ENCODE results near the gene SLC17A7. TPM values are rescaled to one million over a fixed set of nuclear protein-coding genes. Genes with fewer than 3 reads are reported as not detected.

Gene SLC17A7
- total RNA-seq, 1 experiment from 2014 or later = 1.8 TPM

DNA sequence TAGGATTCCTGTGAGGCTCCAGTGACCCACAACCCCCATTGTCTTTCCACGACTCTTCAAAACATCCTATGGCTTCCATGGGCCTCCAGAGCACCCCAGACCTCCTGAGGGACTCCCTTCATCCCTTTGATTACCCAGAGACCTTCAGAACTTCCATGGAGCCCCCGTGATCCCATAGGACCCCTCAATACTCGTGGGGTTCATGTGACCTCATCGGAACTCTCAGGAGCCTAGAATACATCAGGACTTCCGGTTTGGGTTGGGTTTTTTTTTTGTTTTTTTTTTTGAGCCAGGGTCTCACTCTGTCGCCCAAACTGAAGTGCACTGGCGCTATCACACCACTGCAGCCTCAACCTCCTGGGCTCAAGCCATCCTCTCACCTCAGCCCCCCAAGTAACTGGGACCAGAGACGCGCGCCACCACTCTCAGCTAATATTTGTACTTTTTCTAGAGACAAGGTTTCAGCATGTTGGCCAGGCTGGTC lies 12.5 kb upstream of the SLC17A7 start:
- DNase-seq (ENCODE audit: low read depth, low spot score) (no peak), ATAC-seq (peak; percentile 1; the same call in 1 of the 2 replicates)
- Histone ChIP-seq H3K9me3 (ENCODE audit: control insufficient read depth in 1 of 2, insufficient read depth in 1 of 2, low read depth in 1 of 2, low read length in 2 of 2) (no peaks in the 10 kb centered on the region), H3K36me3 (ENCODE audit: control insufficient read depth in 1 of 2, insufficient read depth in 2 of 2, low read length in 2 of 2) (peaks cover 6 to 7% of the 10 kb centered on the region in 2 experiments; a peak in 2 of 4 replicates), H3K27ac (ENCODE audit: low read depth, low read length) (peak overlapping the region; percentile 91), H3K4me3 (replicated peaks in 1 of 2; ENCODE audit: low read depth in 1 of 2, low read length in 2 of 2) (peak overlapping the region; percentile 98 to 100), H2AFZ (ENCODE audit: low read depth, low read length, poor library complexity, severe bottlenecking) (no peak overlapping the region), H3K79me2 (ENCODE audit: insufficient read depth, low read length) (peaks cover 41% of the 10 kb centered on the region), H3K9ac (ENCODE audit: low read length) (peak overlapping the region; percentile 99), H3K4me1 (ENCODE audit: control insufficient read depth in 1 of 2, insufficient read depth in 2 of 2, low read length in 2 of 2) (peaks cover 14 to 26% of the 10 kb centered on the region in 2 experiments; a peak in 3 of 4 replicates), H4K20me1 (ENCODE audit: insufficient read depth) (no peaks in the 10 kb centered on the region), H3K4me2 (ENCODE audit: low read length) (peak overlapping the region; percentile 90), H3K27me3 (ENCODE audit: insufficient read depth, low read length) (no peaks in the 10 kb centered on the region), H3K9me2 (ENCODE audit: insufficient read depth) (no peaks in the 10 kb centered on the region)
- RAD21 ChIA-PET (ENCODE audit: low non-redundant PET in 1 of 2, low total read pairs in 2 of 2, uncharacterized antibody in 2 of 2, unreplicated experiment in 2 of 2) = no interaction called here
- BruUV-seq (replicated peaks) = TSS peak; percentile 94
- TF ChIP-seq SIN3A (IDR thresholded peaks at IDR 0.05; ENCODE audit: low read depth) (no peak; the same call in 1 of the 2 replicates), JUND (IDR thresholded peaks at IDR 0.05) (no peak), CEBPB (IDR thresholded peaks at IDR 0.05; ENCODE audit: low read depth) (no peak), SP1 (IDR thresholded peaks at IDR 0.05; ENCODE audit: low read depth) (no peak), ELF1 (IDR thresholded peaks at IDR 0.05; ENCODE audit: borderline replicate concordance, low read depth) (no peak; the same call in 1 of the 2 replicates), POLR2AphosphoS5 (IDR thresholded peaks at IDR 0.05; ENCODE audit: low read depth, low read length) (no peak), EZH2phosphoT487 (IDR thresholded peaks at IDR 0.05; ENCODE audit: borderline replicate concordance) (no peak), ZNF274 (IDR thresholded peaks at IDR 0.05; ENCODE audit: low read depth, low read length) (no peak), SRF (IDR thresholded peaks at IDR 0.05; ENCODE audit: low read depth) (no peak), POLR2A (IDR thresholded peaks at IDR 0.05; ENCODE audit: borderline replicate concordance, extremely low read depth, insufficient read depth, insufficient read length) (no peak), EGR1 (IDR thresholded peaks at IDR 0.05; ENCODE audit: low read depth) (no peak), RAD21 (IDR thresholded peaks at IDR 0.05; ENCODE audit: low read depth) (no peak)
- TF ChIP-seq, protein P1, sequence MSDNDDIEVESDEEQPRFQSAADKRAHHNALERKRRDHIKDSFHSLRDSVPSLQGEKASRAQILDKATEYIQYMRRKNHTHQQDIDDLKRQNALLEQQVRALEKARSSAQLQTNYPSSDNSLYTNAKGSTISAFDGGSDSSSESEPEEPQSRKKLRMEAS (IDR thresholded peaks at IDR 0.05) = no peak
- TF ChIP-seq, protein P2, sequence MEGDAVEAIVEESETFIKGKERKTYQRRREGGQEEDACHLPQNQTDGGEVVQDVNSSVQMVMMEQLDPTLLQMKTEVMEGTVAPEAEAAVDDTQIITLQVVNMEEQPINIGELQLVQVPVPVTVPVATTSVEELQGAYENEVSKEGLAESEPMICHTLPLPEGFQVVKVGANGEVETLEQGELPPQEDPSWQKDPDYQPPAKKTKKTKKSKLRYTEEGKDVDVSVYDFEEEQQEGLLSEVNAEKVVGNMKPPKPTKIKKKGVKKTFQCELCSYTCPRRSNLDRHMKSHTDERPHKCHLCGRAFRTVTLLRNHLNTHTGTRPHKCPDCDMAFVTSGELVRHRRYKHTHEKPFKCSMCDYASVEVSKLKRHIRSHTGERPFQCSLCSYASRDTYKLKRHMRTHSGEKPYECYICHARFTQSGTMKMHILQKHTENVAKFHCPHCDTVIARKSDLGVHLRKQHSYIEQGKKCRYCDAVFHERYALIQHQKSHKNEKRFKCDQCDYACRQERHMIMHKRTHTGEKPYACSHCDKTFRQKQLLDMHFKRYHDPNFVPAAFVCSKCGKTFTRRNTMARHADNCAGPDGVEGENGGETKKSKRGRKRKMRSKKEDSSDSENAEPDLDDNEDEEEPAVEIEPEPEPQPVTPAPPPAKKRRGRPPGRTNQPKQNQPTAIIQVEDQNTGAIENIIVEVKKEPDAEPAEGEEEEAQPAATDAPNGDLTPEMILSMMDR (IDR thresholded peaks at IDR 0.05 in 2 of 3, conservative IDR thresholded peaks at IDR 0.05 in 1 of 3; ENCODE audit: borderline replicate concordance in 1 of 3, insufficient read depth in 1 of 3, low read depth in 2 of 3, low read length in 2 of 3) = no peak
- TF ChIP-seq, protein P3, sequence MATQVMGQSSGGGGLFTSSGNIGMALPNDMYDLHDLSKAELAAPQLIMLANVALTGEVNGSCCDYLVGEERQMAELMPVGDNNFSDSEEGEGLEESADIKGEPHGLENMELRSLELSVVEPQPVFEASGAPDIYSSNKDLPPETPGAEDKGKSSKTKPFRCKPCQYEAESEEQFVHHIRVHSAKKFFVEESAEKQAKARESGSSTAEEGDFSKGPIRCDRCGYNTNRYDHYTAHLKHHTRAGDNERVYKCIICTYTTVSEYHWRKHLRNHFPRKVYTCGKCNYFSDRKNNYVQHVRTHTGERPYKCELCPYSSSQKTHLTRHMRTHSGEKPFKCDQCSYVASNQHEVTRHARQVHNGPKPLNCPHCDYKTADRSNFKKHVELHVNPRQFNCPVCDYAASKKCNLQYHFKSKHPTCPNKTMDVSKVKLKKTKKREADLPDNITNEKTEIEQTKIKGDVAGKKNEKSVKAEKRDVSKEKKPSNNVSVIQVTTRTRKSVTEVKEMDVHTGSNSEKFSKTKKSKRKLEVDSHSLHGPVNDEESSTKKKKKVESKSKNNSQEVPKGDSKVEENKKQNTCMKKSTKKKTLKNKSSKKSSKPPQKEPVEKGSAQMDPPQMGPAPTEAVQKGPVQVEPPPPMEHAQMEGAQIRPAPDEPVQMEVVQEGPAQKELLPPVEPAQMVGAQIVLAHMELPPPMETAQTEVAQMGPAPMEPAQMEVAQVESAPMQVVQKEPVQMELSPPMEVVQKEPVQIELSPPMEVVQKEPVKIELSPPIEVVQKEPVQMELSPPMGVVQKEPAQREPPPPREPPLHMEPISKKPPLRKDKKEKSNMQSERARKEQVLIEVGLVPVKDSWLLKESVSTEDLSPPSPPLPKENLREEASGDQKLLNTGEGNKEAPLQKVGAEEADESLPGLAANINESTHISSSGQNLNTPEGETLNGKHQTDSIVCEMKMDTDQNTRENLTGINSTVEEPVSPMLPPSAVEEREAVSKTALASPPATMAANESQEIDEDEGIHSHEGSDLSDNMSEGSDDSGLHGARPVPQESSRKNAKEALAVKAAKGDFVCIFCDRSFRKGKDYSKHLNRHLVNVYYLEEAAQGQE (IDR thresholded peaks at IDR 0.05; ENCODE audit: low read depth) = no peak
- CTCF ChIA-PET = interaction anchor here (1.0 to 2.0 kb wide), 9 partner anchors 20 to 460 kb away, joined by 3 to 11 read pairs (median 5); partner anchors contain the start of genes FLT3LG, GYS1 and RUVBL2
- intact Hi-C loops (cut with micrococcal nuclease) = no loop called here
- POLR2A ChIA-PET = interaction anchor here (0.7 to 2.9 kb wide), 13 partner anchors 11 to 1091 kb away, joined by 3 to 17 read pairs (median 4); partner anchors contain the start of genes DKKL1, RPS11 and TMEM143
